ENCODE results near the gene AFF2. TPM values are rescaled to one million over a fixed set of nuclear protein-coding genes. Genes with fewer than 3 reads are reported as not detected.

Gene AFF2
- total and polyA plus RNA-seq, 2 experiments from 2014 or later, result 0.31 to 0.54 TPM

GRCh38 chrX:148872881-148873280 lies 372.5 kb downstream of the AFF2 start:
- Histone ChIP-seq H3K27ac (no peak overlapping the region), H3K27me3 (replicated peaks; ENCODE audit: insufficient read depth) (no peaks in the 10 kb centered on the region), H2AFZ (no peak overlapping the region), H4K20me1 (ENCODE audit: insufficient read depth) (no peaks in the 10 kb centered on the region), H3K4me1 (ENCODE audit: insufficient read depth) (peaks cover 31% of the 10 kb centered on the region), H3K79me2 (ENCODE audit: insufficient read depth) (no peaks in the 10 kb centered on the region), H3K9me3 (ENCODE audit: low read depth) (no peaks in the 10 kb centered on the region), H3K36me3 (ENCODE audit: low read depth) (no peaks in the 10 kb centered on the region), H3K4me2 (ENCODE audit: unreplicated experiment) (no peak overlapping the region), H3K9me2 (ENCODE audit: insufficient read depth) (no peaks in the 10 kb centered on the region), H3F3A (ENCODE audit: insufficient read depth) (peaks cover 28% of the 10 kb centered on the region; the same call in 1 of the 2 replicates), H3K9ac (no peak overlapping the region), H3K4me3 (no peak overlapping the region)
- TF ChIP-seq EZH2 (IDR thresholded peaks at IDR 0.05; ENCODE audit: insufficient read depth, poor library complexity, severe bottlenecking), result no peak
- no peak for TF ChIP-seq EZH2phosphoT487 (IDR thresholded peaks at IDR 0.05; ENCODE audit: insufficient read depth, low read depth)
- 61 to 73% methylated on average over 3 to 4 of the region's 4 CpGs for WGBS, 2 experiments (ENCODE audit: low coverage in 1 of 2, low lambda C conversion rate in 2 of 2, missing lambda C conversion rate in 2 of 2)
- DNase-seq, result no peak
- in situ Hi-C loops (cut with MboI), result loop anchor here (25.0 kb wide), 1 partner anchor 614 kb away; no protein-coding TSS in a partner anchor

DNA sequence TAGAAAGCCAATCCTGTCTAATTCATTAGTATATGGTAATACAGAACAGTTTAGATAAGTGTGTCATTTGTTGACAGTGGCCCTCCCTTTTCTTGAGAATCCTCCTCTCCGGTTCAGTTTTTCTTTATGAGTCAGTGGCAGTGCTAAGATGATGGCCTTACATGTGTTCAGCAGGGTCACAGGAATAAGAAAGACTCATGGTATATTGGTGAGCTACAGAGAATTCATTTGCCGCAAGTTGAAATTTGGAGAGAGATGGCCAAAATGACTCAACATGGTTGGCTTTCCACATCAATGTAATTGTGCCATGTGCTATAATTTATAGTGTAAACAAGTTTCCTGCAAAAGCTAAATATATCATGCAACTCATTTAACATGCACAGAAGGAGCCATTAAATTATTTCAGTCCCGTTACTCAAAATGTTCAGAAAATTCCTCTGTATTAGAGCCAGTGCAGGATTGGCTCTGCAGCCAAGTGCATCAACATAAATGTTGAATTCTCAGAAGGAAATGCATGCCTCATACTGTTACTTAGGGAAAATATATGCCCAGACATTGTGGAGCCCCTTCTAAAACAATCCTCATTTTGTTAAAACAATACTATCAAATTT lies 374.3 kb downstream of the AFF2 start:
- no peaks in the 10 kb centered on the region for H4K20me1 ChIP-seq (ENCODE audit: insufficient read depth)
- no peak overlapping the region for H3K4me3 ChIP-seq
- 0 to 3% methylated on average over 3 of the region's 3 CpGs for WGBS, 2 experiments (ENCODE audit: low coverage in 1 of 2, low lambda C conversion rate in 2 of 2, missing lambda C conversion rate in 2 of 2)
- TF ChIP-seq EZH2phosphoT487 (IDR thresholded peaks at IDR 0.05; ENCODE audit: insufficient read depth, low read depth) (no peak), EZH2 (IDR thresholded peaks at IDR 0.05; ENCODE audit: insufficient read depth, poor library complexity, severe bottlenecking) (no peak)
- H3F3A ChIP-seq (ENCODE audit: insufficient read depth), result peaks cover 28% of the 10 kb centered on the region; the same call in 1 of the 2 replicates
- H3K36me3 ChIP-seq (ENCODE audit: low read depth), result no peaks in the 10 kb centered on the region
- no peak overlapping the region for H2AFZ ChIP-seq
- no peaks in the 10 kb centered on the region for H3K79me2 ChIP-seq (ENCODE audit: insufficient read depth)
- in situ Hi-C loops (cut with MboI), result loop anchor here (25.0 kb wide), 1 partner anchor 613 kb away; no protein-coding TSS in a partner anchor
- H3K27me3 ChIP-seq (replicated peaks; ENCODE audit: insufficient read depth), result no peaks in the 10 kb centered on the region
- H3K9me3 ChIP-seq (ENCODE audit: low read depth), result no peaks in the 10 kb centered on the region
- peak overlapping the region; percentile 39 for H3K27ac ChIP-seq
- no peaks in the 10 kb centered on the region for H3K9me2 ChIP-seq (ENCODE audit: insufficient read depth)
- H3K4me1 ChIP-seq (ENCODE audit: insufficient read depth), result peaks cover 39% of the 10 kb centered on the region
- peak; percentile 69 for DNase-seq
- peak overlapping the region; percentile 48 for H3K4me2 ChIP-seq (ENCODE audit: unreplicated experiment)
- no peak overlapping the region for H3K9ac ChIP-seq

- TF ChIP-seq EZH2 (IDR thresholded peaks at IDR 0.05; ENCODE audit: insufficient read depth, poor library complexity, severe bottlenecking) (no peak), EZH2phosphoT487 (IDR thresholded peaks at IDR 0.05; ENCODE audit: insufficient read depth, low read depth) (no peak)
- in situ Hi-C loops (cut with MboI), result no loop called here
- peak; percentile 49 for DNase-seq
Measured at GRCh38 chrX:148878371-148878770, 378.0 kb downstream of the AFF2 start.

GRCh38 chrX:148885203-148885602 lies 384.8 kb downstream of the AFF2 start:
- Histone ChIP-seq H3K9me3 (ENCODE audit: low read depth) (no peaks in the 10 kb centered on the region), H3F3A (ENCODE audit: insufficient read depth) (no peaks in the 10 kb centered on the region), H3K27me3 (replicated peaks; ENCODE audit: insufficient read depth) (no peaks in the 10 kb centered on the region), H2AFZ (no peak overlapping the region), H3K4me1 (ENCODE audit: insufficient read depth) (no peaks in the 10 kb centered on the region), H3K36me3 (ENCODE audit: low read depth) (no peaks in the 10 kb centered on the region), H3K79me2 (ENCODE audit: insufficient read depth) (no peaks in the 10 kb centered on the region), H3K4me3 (no peak overlapping the region), H3K9me2 (ENCODE audit: insufficient read depth) (no peaks in the 10 kb centered on the region), H3K4me2 (ENCODE audit: unreplicated experiment) (no peak overlapping the region), H4K20me1 (ENCODE audit: insufficient read depth) (no peaks in the 10 kb centered on the region), H3K27ac (no peak overlapping the region), H3K9ac (no peak overlapping the region)
- no peak for DNase-seq
- WGBS, 2 experiments (ENCODE audit: low coverage in 1 of 2, low lambda C conversion rate in 2 of 2, missing lambda C conversion rate in 2 of 2), result 78 to 87% methylated on average over 1 to 3 of the region's 3 CpGs
- in situ Hi-C loops (cut with MboI), result no loop called here
- no peak for TF ChIP-seq EZH2 (IDR thresholded peaks at IDR 0.05; ENCODE audit: insufficient read depth, poor library complexity, severe bottlenecking)
- no peak for TF ChIP-seq EZH2phosphoT487 (IDR thresholded peaks at IDR 0.05; ENCODE audit: insufficient read depth, low read depth)

More at GRCh38 chrX:148878371-148878770, 378.0 kb downstream of the AFF2 start:
- H3K9ac ChIP-seq, result no peak overlapping the region
- H3K4me1 ChIP-seq (ENCODE audit: insufficient read depth), result peaks cover 20% of the 10 kb centered on the region
- no peak overlapping the region for H2AFZ ChIP-seq
- 36 to 38% methylated on average over 5 of the region's 5 CpGs for WGBS, 2 experiments (ENCODE audit: low coverage in 1 of 2, low lambda C conversion rate in 2 of 2, missing lambda C conversion rate in 2 of 2)
- no peaks in the 10 kb centered on the region for H3K79me2 ChIP-seq (ENCODE audit: insufficient read depth)
- H3K4me3 ChIP-seq, result no peak overlapping the region
- no peaks in the 10 kb centered on the region for H3K9me2 ChIP-seq (ENCODE audit: insufficient read depth)
- H3K4me2 ChIP-seq (ENCODE audit: unreplicated experiment), result peak overlapping the region; percentile 12
- H3K36me3 ChIP-seq (ENCODE audit: low read depth), result no peaks in the 10 kb centered on the region
- H3K9me3 ChIP-seq (ENCODE audit: low read depth), result no peaks in the 10 kb centered on the region
- peaks cover 14% of the 10 kb centered on the region; the same call in 1 of the 2 replicates for H3F3A ChIP-seq (ENCODE audit: insufficient read depth)
- no peaks in the 10 kb centered on the region for H3K27me3 ChIP-seq (replicated peaks; ENCODE audit: insufficient read depth)
- no peaks in the 10 kb centered on the region for H4K20me1 ChIP-seq (ENCODE audit: insufficient read depth)
- H3K27ac ChIP-seq, result no peak overlapping the region
